Thyroid gland (tissue), 4 donors: ENCODE results near the gene SLC17A9.

Source experiments
- POLR2A ChIP-seq, 2 donors: fragments of 450-650 bp; IDR thresholded peaks; one replicate each; pipeline ENCODE4 v1.6.1; 2017; ENCODE audit warnings: antibody characterized with exemption in 2 of 2, mild to moderate bottlenecking in 2 of 2, moderate library complexity in 1 of 2
- TF ChIP-seq, protein P1 (sequence below), 6 experiments: fragments of 200-600 bp in 3 of 6; fragments of 450-650 bp in 3 of 6; sonication (generic) in 3 of 6; IDR thresholded peaks; one replicate each; pipeline ENCODE4 v1.5.1; 2016 to 2019; ENCODE audit warnings: antibody characterized with exemption in 6 of 6, mild to moderate bottlenecking in 2 of 6, inconsistent platforms in 1 of 6, moderate library complexity in 1 of 6

DNA sequence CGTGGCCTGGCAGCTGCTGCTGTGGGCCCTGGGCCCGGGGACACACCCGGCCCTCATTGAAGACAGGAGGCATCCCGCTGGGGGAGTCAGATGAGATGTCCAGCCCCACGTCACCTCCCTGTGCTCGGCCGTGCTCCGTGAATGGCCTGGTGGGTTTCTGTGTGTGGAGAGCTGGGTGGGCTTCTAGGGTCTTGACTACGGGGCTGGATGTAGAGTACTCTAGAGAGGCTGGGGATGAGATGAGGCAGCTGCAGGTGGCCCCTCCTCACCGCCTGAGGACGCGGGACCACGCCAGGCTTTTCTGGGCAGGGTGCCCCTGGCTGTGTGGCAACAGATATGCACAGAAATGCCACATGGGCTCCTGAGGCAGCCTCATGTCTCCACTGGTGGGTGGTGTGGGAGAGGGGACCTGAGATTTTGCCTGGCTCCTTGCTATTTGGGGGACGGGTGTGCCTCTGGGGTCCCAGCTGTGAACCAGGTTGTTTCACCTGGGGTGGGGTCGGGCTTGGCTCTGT is 62.7 kb downstream of the SLC17A9 start:
- TF ChIP-seq POLR2A (IDR thresholded peaks at IDR 0.05): no peak
- TF ChIP-seq, protein P1, sequence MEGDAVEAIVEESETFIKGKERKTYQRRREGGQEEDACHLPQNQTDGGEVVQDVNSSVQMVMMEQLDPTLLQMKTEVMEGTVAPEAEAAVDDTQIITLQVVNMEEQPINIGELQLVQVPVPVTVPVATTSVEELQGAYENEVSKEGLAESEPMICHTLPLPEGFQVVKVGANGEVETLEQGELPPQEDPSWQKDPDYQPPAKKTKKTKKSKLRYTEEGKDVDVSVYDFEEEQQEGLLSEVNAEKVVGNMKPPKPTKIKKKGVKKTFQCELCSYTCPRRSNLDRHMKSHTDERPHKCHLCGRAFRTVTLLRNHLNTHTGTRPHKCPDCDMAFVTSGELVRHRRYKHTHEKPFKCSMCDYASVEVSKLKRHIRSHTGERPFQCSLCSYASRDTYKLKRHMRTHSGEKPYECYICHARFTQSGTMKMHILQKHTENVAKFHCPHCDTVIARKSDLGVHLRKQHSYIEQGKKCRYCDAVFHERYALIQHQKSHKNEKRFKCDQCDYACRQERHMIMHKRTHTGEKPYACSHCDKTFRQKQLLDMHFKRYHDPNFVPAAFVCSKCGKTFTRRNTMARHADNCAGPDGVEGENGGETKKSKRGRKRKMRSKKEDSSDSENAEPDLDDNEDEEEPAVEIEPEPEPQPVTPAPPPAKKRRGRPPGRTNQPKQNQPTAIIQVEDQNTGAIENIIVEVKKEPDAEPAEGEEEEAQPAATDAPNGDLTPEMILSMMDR (IDR thresholded peaks at IDR 0.05): no peak
